Prostate gland (tissue), 2 donors: Measurements from ENCODE around the gene COL2A1. TPM values are rescaled to one million over a fixed set of nuclear protein-coding genes. Genes with fewer than 3 reads are reported as not detected.
A peak's percentile ranks its signal among the peaks of the same experiment; 100 is the strongest.

Experiments used
- DNase-seq: peaks from one replicate; pipeline ENCODE4 v3.0.0-alpha.2; 2019; ENCODE audit warnings: low spot score
- H3K27ac ChIP-seq, 2 donors: fragments of 200-600 bp; sonication (generic); 2 replicates each; pipeline ENCODE4 v1.5.1; 2017 to 2019
- H3K27me3 ChIP-seq: fragments of 200-600 bp; sonication (generic); replicated peaks from 2 replicates; pipeline ENCODE4 v1.5.1; 2019; ENCODE audit not compliant: insufficient read depth
- H3K36me3 ChIP-seq, 2 donors: fragments of 200-600 bp; sonication (generic); 1 replicate in 1 of 2; 2 replicates in 1 of 2; pipeline versions ENCODE4 v1.5.1 to v1.8.1; 2017 to 2019
- H3K4me1 ChIP-seq: fragments of 200-600 bp; sonication (generic); replicated peaks from 2 replicates; pipeline ENCODE4 v1.5.1; 2019
- H3K4me3 ChIP-seq, 2 donors: fragments of 200-600 bp; sonication (generic); 2 replicates each; pipeline ENCODE4 v1.5.1; 2017 to 2019
- H3K9me3 ChIP-seq: fragments of 200-600 bp; sonication (generic); 2 replicates; pipeline ENCODE4 v1.5.1; 2017
- CTCF ChIP-seq, 4 experiments: fragments of 200-600 bp in 2 of 4; fragments of 450-650 bp in 2 of 4; sonication (generic) in 2 of 4; IDR thresholded peaks; 1 replicate in 3 of 4; 2 replicates in 1 of 4; pipeline ENCODE4 v1.5.1; 2016 to 2019; ENCODE audit warnings: antibody characterized with exemption in 4 of 4, mild to moderate bottlenecking in 2 of 4, moderate library complexity in 2 of 4
- POLR2A ChIP-seq: fragments of 450-650 bp; IDR thresholded peaks from one replicate; pipeline ENCODE4 v1.6.1; 2016; ENCODE audit warnings: antibody characterized with exemption, mild to moderate bottlenecking
- POLR2AphosphoS5 ChIP-seq: sonication (generic); formaldehyde crosslinking; IDR thresholded peaks from one replicate; pipeline ENCODE4 v1.6.1; 2017; ENCODE audit warnings: antibody characterized with exemption
- WGBS: methylation state at CpG from one replicate; pipeline ENCODE4 v1.1.5; 2018; 5-methylcytosine and 5-hydroxymethylcytosine counted together
- intact Hi-C: fragments of 100-400 bp; cut with DNase I; formaldehyde crosslinking; loops from one replicate; pipeline ENCODE4 v1.14.2; 2022
- total RNA-seq, 2 donors: library from RNA; depleted of rRNA; stranded (reverse); fragments of >200 nt; gene quantifications; one replicate each; pipeline ENCODE4 v1.1.0, GENCODE V29; 2016

Gene COL2A1
- total RNA-seq, result 1 to 10 TPM in 1 of 2 donors, under 1 TPM in 1; 0.14 to 1.9 TPM

- peaks cover 16% of the 10 kb centered on the region for H3K4me1 ChIP-seq
- TF ChIP-seq POLR2A (no peak), CTCF (IDR thresholded peaks at IDR 0.05) (no peak), POLR2AphosphoS5 (no peak)
- intact Hi-C loops, result no loop called here
- 3% methylated on average over 49 of the region's 83 CpGs for WGBS
- no peaks in the 10 kb centered on the region for H3K9me3 ChIP-seq
- peaks cover 14% of the 10 kb centered on the region for H3K27me3 ChIP-seq
- H3K36me3 ChIP-seq, result no peaks in the 10 kb centered on the region
- no peak for DNase-seq
- peak within 1 kb of the TSS in 1 of 2 donors; percentile 23 for H3K4me3 ChIP-seq
- no peak within 1 kb of the TSS for H3K27ac ChIP-seq
These were observed at the start of gene COL2A1 for GRCh38 chr12:48004053-48004941. COL2A1 (minus strand) TSS chr12:48004476; CDS start chr12:48004321, 155 bp downstream.

- WGBS, result 96% methylated on average over 4 of the region's 4 CpGs
- Histone ChIP-seq H3K36me3 (no peaks in the 10 kb centered on the region), H3K27me3 (no peaks in the 10 kb centered on the region), H3K9me3 (no peaks in the 10 kb centered on the region), H3K27ac (no peak overlapping the region), H3K4me3 (no peak overlapping the region), H3K4me1 (no peaks in the 10 kb centered on the region)
- intact Hi-C loops, result no loop called here
- DNase-seq, result no peak
- TF ChIP-seq POLR2A (no peak), CTCF (IDR thresholded peaks at IDR 0.05) (no peak), POLR2AphosphoS5 (no peak)
These were observed 49.6 kb upstream of the COL2A1 start for GRCh38 chr12:48053883-48054282.

GRCh38 chr12:48053122-48053521 is 48.8 kb upstream of the COL2A1 start:
- H3K4me3 ChIP-seq, result no peak overlapping the region
- no peaks in the 10 kb centered on the region for H3K9me3 ChIP-seq
- no peak for DNase-seq
- WGBS, result 94% methylated on average over 3 of the region's 3 CpGs
- no peaks in the 10 kb centered on the region for H3K4me1 ChIP-seq
- no peak for TF ChIP-seq CTCF (IDR thresholded peaks at IDR 0.05)
- no peak for TF ChIP-seq POLR2A
- TF ChIP-seq POLR2AphosphoS5, result no peak
- H3K27ac ChIP-seq, result no peak overlapping the region
- intact Hi-C loops, result no loop called here
- H3K36me3 ChIP-seq, result no peaks in the 10 kb centered on the region
- no peaks in the 10 kb centered on the region for H3K27me3 ChIP-seq

- Histone ChIP-seq H3K9me3 (no peaks in the 10 kb centered on the region), H3K4me1 (no peaks in the 10 kb centered on the region), H3K36me3 (no peaks in the 10 kb centered on the region), H3K27me3 (no peaks in the 10 kb centered on the region), H3K27ac (no peak overlapping the region), H3K4me3 (no peak overlapping the region)
- DNase-seq, result no peak
- 92% methylated on average over 2 of the region's 2 CpGs for WGBS
- TF ChIP-seq CTCF (IDR thresholded peaks at IDR 0.05), result no peak
- no peak for TF ChIP-seq POLR2A
- TF ChIP-seq POLR2AphosphoS5, result no peak
- intact Hi-C loops, result no loop called here
These were observed 47.4 kb upstream of the COL2A1 start for GRCh38 chr12:48051681-48052080.

GRCh38 chr12:48050174-48050573 is 45.9 kb upstream of the COL2A1 start:
- H3K36me3 ChIP-seq, result no peaks in the 10 kb centered on the region

More at GRCh38 chr12:48050174-48050573, 45.9 kb upstream of the COL2A1 start:
- Histone ChIP-seq H3K4me1 (no peaks in the 10 kb centered on the region), H3K27ac (no peak overlapping the region), H3K27me3 (no peaks in the 10 kb centered on the region), H3K9me3 (no peaks in the 10 kb centered on the region), H3K4me3 (no peak overlapping the region)
- intact Hi-C loops, result no loop called here
- WGBS, result 76% methylated on average over 6 of the region's 6 CpGs
- no peak for DNase-seq
- TF ChIP-seq POLR2AphosphoS5 (no peak), POLR2A (no peak), CTCF (IDR thresholded peaks at IDR 0.05) (no peak)
